ENCODE data around the gene CSF3. TPM values are rescaled to one million over a fixed set of nuclear protein-coding genes. Genes with fewer than 3 reads are reported as not detected.

CSF3 gene
- total RNA-seq, 1 donor from 2014 or later: not detected

GRCh38 chr17:40041196-40041595, 26.0 kb downstream of the CSF3 start:
- no peak overlapping the region for H3K4me3 ChIP-seq (ENCODE audit: low read depth, low read length)
- no peak for TF ChIP-seq CTCF (conservative IDR thresholded peaks at IDR 0.05; ENCODE audit: low read depth, low read length)
- DNase-seq (ENCODE audit: low read depth): no peak

DNA sequence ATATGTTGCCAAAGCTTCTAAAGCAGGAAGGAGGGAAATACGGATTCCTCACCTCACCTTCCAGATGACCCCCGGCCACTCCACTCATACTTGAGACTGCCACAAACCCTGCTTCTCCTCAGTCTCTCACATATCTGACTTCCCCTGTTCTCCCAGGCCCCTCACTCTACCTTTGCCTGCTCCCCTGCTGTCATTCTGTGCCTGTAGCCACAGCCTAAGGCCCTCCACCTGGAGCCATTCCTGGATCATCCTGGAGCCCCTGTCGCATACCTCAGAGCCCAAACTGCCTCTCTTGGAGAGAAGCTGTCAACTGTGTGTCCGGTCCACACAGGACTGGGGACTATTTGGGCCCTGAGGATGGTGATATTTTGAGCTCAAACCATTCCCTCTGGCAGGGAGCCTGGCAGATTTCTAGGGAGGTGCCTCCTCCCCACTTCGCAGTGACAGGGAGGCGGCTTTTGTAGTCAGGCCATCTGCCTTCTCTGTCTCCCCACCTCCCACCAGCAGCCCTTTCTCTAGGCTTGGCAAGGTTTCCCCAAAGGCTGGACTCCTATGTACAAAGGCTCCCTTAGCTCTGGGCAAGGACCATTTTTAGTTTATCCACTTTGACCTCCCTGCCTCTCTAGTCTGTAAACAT, 41.3 kb downstream of the CSF3 start:
- TF ChIP-seq CTCF (conservative IDR thresholded peaks at IDR 0.05; ENCODE audit: low read depth, low read length): no peak
- no peak for DNase-seq (ENCODE audit: low read depth)
- no peak overlapping the region for H3K4me3 ChIP-seq (ENCODE audit: low read depth, low read length)

GRCh38 chr17:40058186-40058784, 43.0 kb downstream of the CSF3 start:
- H3K4me3 ChIP-seq (ENCODE audit: low read depth, low read length): no peak overlapping the region
- no peak for TF ChIP-seq CTCF (conservative IDR thresholded peaks at IDR 0.05; ENCODE audit: low read depth, low read length)
- no peak for DNase-seq (ENCODE audit: low read depth)

DNA sequence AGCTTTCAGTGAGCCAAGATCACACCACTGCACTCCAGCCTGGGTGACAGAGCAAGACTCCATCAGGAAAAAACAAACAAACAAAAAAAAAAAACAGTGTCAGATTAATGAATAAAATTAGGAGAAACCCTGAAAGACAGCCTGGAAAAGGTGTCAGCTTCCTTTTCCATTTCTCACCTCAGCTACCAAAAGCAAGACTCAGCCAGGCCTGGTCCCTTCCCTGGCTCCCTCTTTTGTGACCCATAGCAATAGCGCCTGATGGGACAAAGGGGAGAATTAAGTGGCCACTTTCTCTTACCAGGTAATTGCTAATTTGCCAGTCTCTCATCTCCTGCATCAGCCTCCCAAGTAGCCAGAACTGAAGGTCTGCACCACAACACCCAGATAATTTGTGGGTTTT, 43.6 kb downstream of the CSF3 start:
- no peak overlapping the region for H3K4me3 ChIP-seq (ENCODE audit: low read depth, low read length)
- no peak for DNase-seq (ENCODE audit: low read depth)
- TF ChIP-seq CTCF (conservative IDR thresholded peaks at IDR 0.05; ENCODE audit: low read depth, low read length): no peak

- TF ChIP-seq CTCF (conservative IDR thresholded peaks at IDR 0.05; ENCODE audit: low read depth, low read length): no peak
- no peak for DNase-seq (ENCODE audit: low read depth)
- H3K4me3 ChIP-seq (ENCODE audit: low read depth, low read length): no peak overlapping the region
Measured at GRCh38 chr17:40059729-40060475, 44.7 kb downstream of the CSF3 start.

GRCh38 chr17:40060887-40061608, 45.8 kb downstream of the CSF3 start:
- H3K4me3 ChIP-seq (ENCODE audit: low read depth, low read length): no peak overlapping the region
- TF ChIP-seq CTCF (conservative IDR thresholded peaks at IDR 0.05; ENCODE audit: low read depth, low read length): no peak
- no peak for DNase-seq (ENCODE audit: low read depth)

Data from epithelial cell of proximal tubule (primary cell).